Measurements from ENCODE around the gene CLGN.

DNA sequence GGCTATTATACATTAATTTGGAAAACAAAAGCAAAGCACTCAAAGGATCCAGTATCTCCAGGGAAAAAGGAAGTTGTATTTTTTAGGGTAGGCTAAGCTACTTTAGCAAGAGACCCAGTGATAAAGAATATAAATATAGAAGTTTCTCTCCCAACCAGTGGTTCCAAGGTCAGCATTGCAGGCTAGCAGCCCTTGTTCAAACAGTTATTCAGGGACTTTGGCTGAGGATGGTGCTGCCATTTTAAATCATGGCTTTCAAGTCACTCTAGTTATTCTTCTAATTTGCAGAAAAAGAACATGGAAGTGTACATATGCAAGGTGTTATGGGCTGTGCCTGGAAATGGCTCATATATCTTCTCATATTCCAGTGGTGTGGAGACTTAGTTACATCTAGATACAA is 44.7 kb downstream of the CLGN start:
- TF ChIP-seq POLR2AphosphoS5 (IDR thresholded peaks at IDR 0.05; ENCODE audit: low read depth, low read length) (no peak), SPI1 (IDR thresholded peaks at IDR 0.05; ENCODE audit: low read depth, low read length) (no peak), POLR2A (IDR thresholded peaks at IDR 0.05; ENCODE audit: low read depth, low read length) (no peak), TAF1 (IDR thresholded peaks at IDR 0.05; ENCODE audit: low read depth, low read length) (no peak)

Data from GM12891 (cell line).